Endothelial cell of umbilical vein (primary cell): Measurements from ENCODE around the gene DGCR8. TPM values are rescaled to one million over a fixed set of nuclear protein-coding genes. Genes with fewer than 3 reads are reported as not detected.

Source experiments
- BruUV-seq: library from RNA; stranded (reverse); fragments of 400-500 nt; replicated peaks from 2 replicates; lab custom pipeline; 2021; lab: Mats Ljungman, UMichigan
- CTCF ChIA-PET: fragments of 300-600, 350-600 bp; sonication (Branson Sonifier 250); formaldehyde crosslinking; loops from one replicate; lab custom pipeline; 2021; ENCODE audit warnings: antibody characterized with exemption, inconsistent platforms; lab: Charles Lee
- POLR2A ChIA-PET: fragments of 300-600, 350-600 bp; sonication (Branson Sonifier 250); formaldehyde crosslinking; loops from one replicate; lab custom pipeline; 2021; ENCODE audit warnings: antibody characterized with exemption, inconsistent platforms; lab: Charles Lee
- DNase-seq: peaks from one replicate; pipeline ENCODE4 v3.0.0-alpha.2; 2011; ENCODE audit warnings: low read depth, low spot score
- FAIRE-seq: peaks from 2 replicates; lab custom pipeline; 2011; peaks lifted over from hg19 to GRCh38; lab: Jason Lieb, UNC
- H2AFZ ChIP-seq: 2 replicates; pipeline ENCODE4 v1.6.0; 2012; ENCODE audit warnings: low read depth, low read length, control low read depth, inconsistent platforms
- H3K27ac ChIP-seq: 2 replicates; pipeline ENCODE4 v1.5.1; 2011; ENCODE audit warnings: low read depth, mild to moderate bottlenecking, control low read depth, low read length, moderate library complexity; ENCODE audit not compliant: insufficient read depth
- H3K27me3 ChIP-seq, 2 experiments: 2 replicates each; pipeline versions ENCODE4 v1.6.0 to v1.6.1; 2011; ENCODE audit warnings: low read length in 2 of 2, mixed read lengths in 1 of 2; ENCODE audit not compliant: control insufficient read depth in 2 of 2, insufficient read depth in 2 of 2
- H3K36me3 ChIP-seq, 2 experiments: 2 replicates in 1 of 2; 3 replicates in 1 of 2; pipeline ENCODE4 v1.5.1; 2011; ENCODE audit warnings: low read length in 2 of 2, mild to moderate bottlenecking in 1 of 2, moderate library complexity in 1 of 2; ENCODE audit not compliant: control insufficient read depth in 2 of 2, insufficient read depth in 2 of 2; ENCODE audit errors: extremely low read depth in 1 of 2
- H3K4me1 ChIP-seq: 3 replicates; pipeline ENCODE4 v1.5.1; 2011; ENCODE audit warnings: mild to moderate bottlenecking, low read length; ENCODE audit not compliant: control insufficient read depth, insufficient read depth; ENCODE audit errors: extremely low read depth
- H3K4me2 ChIP-seq: 2 replicates; pipeline ENCODE4 v1.6.1; 2011; ENCODE audit warnings: low read length, control low read depth, mixed read lengths; ENCODE audit not compliant: insufficient read depth
- H3K4me3 ChIP-seq, 3 experiments: fragments of 200-600 bp in 1 of 3; sonication (generic), shearing (Covaris generic) in 1 of 3; replicated peaks in 1 of 3; 2 replicates each; pipeline ENCODE4 v1.5.1; 2011 to 2016; ENCODE audit warnings: control low read depth in 3 of 3, low read length in 3 of 3, mild to moderate bottlenecking in 2 of 3, inconsistent platforms in 1 of 3, low read depth in 1 of 3, moderate library complexity in 1 of 3; ENCODE audit not compliant: insufficient read depth in 1 of 3
- H3K79me2 ChIP-seq: 2 replicates; pipeline ENCODE4 v1.6.0; 2012; ENCODE audit warnings: low read length, inconsistent platforms; ENCODE audit not compliant: control insufficient read depth, insufficient read depth
- H3K9ac ChIP-seq: replicated peaks from 2 replicates; pipeline ENCODE3; 2011; ENCODE audit warnings: low read length, control low read depth; ENCODE audit not compliant: insufficient read depth; ENCODE audit errors: extremely low read depth
- H3K9me1 ChIP-seq: replicated peaks from 3 replicates; pipeline ENCODE4 v1.6.0; 2011; ENCODE audit warnings: mild to moderate bottlenecking, low read length; ENCODE audit not compliant: control insufficient read depth, insufficient read depth; ENCODE audit errors: extremely low read depth
- H3K9me3 ChIP-seq: replicated peaks from 2 replicates; pipeline ENCODE4 v1.5.1; 2012; ENCODE audit warnings: low read length, inconsistent platforms; ENCODE audit not compliant: control insufficient read depth, insufficient read depth
- H4K20me1 ChIP-seq: replicated peaks from 2 replicates; pipeline ENCODE3; 2011; ENCODE audit warnings: mild to moderate bottlenecking, low read length; ENCODE audit not compliant: control insufficient read depth, insufficient read depth; ENCODE audit errors: extremely low read depth
- EZH2 ChIP-seq: IDR thresholded peaks from 2 replicates; pipeline ENCODE4 v1.6.1; 2012; ENCODE audit warnings: borderline replicate concordance, low read depth, mild to moderate bottlenecking, moderate library complexity, low read length, inconsistent platforms; ENCODE audit not compliant: severe bottlenecking
- FOS ChIP-seq: IDR thresholded peaks from 2 replicates; pipeline ENCODE4 v1.6.1; 2011; ENCODE audit warnings: mild to moderate bottlenecking, low read length, moderate library complexity, borderline replicate concordance; ENCODE audit not compliant: insufficient read depth
- GATA2 ChIP-seq: IDR thresholded peaks from 2 replicates; pipeline ENCODE4 v1.7.0; 2011; ENCODE audit warnings: low read depth, mild to moderate bottlenecking, moderate library complexity, mixed read lengths, low read length; ENCODE audit not compliant: insufficient read length, insufficient read depth
- JUN ChIP-seq: IDR thresholded peaks from 2 replicates; pipeline ENCODE4 v1.6.1; 2011; ENCODE audit warnings: borderline replicate concordance, low read depth; ENCODE audit not compliant: insufficient read length, insufficient read depth
- MYC ChIP-seq: IDR thresholded peaks from one replicate; pipeline ENCODE4 v1.6.1; 2011; ENCODE audit warnings: mild to moderate bottlenecking, low read depth, low read length
- POLR2A ChIP-seq: IDR thresholded peaks from 2 replicates; pipeline ENCODE4 v1.6.1; 2012; ENCODE audit warnings: low read depth, mild to moderate bottlenecking, control low read depth, low read length
- POLR2AphosphoS5 ChIP-seq: IDR thresholded peaks from 2 replicates; pipeline ENCODE4 v1.6.1; 2012; ENCODE audit warnings: low read depth, mild to moderate bottlenecking, control low read depth, low read length, moderate library complexity; ENCODE audit not compliant: insufficient read depth
- dilution Hi-C: fragments of 300-500 bp; cut with MboI; formaldehyde crosslinking; loops from one replicate; pipeline ENCODE4 v1.15.0; 2019; ENCODE audit warnings: low sequenced_read_pairs; ENCODE audit not compliant: extremely low pct_ligation_motif_present
- intact Hi-C: fragments of 100-400 bp; cut with micrococcal nuclease; formaldehyde crosslinking; loops from one replicate; pipeline ENCODE4 v1.10.0; 2022
- polyA plus RNA-seq, 4 experiments: library from polyadenylated mRNA; depleted of rRNA in 3 of 4; stranded (reverse) in 3 of 4; unstranded in 1 of 4; fragments of >200 nt; gene quantifications; 2 replicates each; pipeline versions ENCODE4 v1.2.1 to v1.2.3, GENCODE V29; 2011 to 2012; ENCODE audit warnings: missing spikeins in 1 of 4
- total RNA-seq: library from RNA; stranded (reverse); gene quantifications from 2 replicates; pipeline ENCODE4 v1.2.3, GENCODE V29; 2021
- TF ChIP-seq, protein P1 (sequence below), 2 donors: IDR thresholded peaks; 1 replicate in 1 of 2; 2 replicates in 1 of 2; pipeline ENCODE4 v1.5.1; 2011; ENCODE audit warnings: low read length in 2 of 2, mild to moderate bottlenecking in 2 of 2, moderate library complexity in 2 of 2, control low read depth in 1 of 2, inconsistent platforms in 1 of 2, low read depth in 1 of 2; ENCODE audit not compliant: insufficient read depth in 1 of 2; ENCODE audit errors: extremely low read depth in 1 of 2
- TF ChIP-seq, protein P2 (sequence below): IDR thresholded peaks from 2 replicates; pipeline ENCODE4 v1.6.1; 2011; ENCODE audit not compliant: insufficient read depth, insufficient read length

DGCR8 gene
- total and polyA plus RNA-seq, 2 donors (not counting 3 experiments of a cell fraction or from before 2014, with no cell fraction given): 32.7 to 64.2 TPM

DNA sequence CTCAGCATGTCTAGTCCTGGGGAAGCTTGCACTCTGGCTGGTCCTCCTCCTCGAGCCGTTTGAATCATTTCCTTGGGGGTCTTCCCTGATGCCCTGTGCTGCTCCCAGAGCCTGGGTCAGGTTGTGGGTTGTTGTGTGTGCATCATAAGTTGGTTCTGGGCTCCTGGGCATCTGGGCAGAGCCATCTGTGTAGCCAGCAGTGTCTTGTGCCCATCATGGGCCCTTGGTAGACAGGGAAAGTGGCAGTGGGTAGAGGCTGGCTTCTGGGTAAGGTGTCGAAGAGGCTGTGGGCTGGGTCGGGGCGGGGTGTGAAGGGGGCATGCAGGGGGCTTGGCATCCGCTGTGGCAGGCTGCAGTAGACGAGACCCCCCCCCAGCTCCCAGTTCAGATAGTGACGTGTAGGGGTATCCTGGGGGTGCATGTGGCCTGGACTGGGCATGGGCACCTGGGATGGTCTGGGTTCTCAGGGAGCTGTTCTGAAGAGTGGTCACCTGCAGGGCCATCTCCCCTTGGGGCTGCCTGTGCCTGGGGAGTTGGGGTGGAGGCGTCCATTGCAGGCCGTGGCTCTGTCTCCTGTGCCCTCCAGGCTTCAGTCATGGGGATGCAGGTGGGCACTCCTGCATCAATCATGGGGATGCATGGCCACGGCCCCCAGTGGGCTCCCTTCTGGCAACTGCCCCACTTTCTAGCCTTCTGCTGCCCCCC is 44.2 kb downstream of the DGCR8 start:
- H4K20me1 ChIP-seq: no peaks in the 10 kb centered on the region

More for the DNA sequence above, 44.2 kb downstream of the DGCR8 start:
- CTCF ChIA-PET: no interaction called here
- dilution Hi-C loops: no loop called here
- Histone ChIP-seq H3K79me2 (peaks cover 45% of the 10 kb centered on the region), H3K4me2 (no peak overlapping the region), H3K9me1 (no peaks in the 10 kb centered on the region), H3K27ac (no peak overlapping the region), H3K27me3 (no peaks in the 10 kb centered on the region), H3K9ac (no peak overlapping the region), H3K4me1 (peaks cover 2% of the 10 kb centered on the region), H3K9me3 (no peaks in the 10 kb centered on the region), H3K36me3 (peaks cover 9 to 38% of the 10 kb centered on the region in 2 experiments), H3K4me3 (no peak overlapping the region), H2AFZ (no peak overlapping the region)
- no peak for TF ChIP-seq EZH2
- no peak for TF ChIP-seq MYC
- TF ChIP-seq, protein P1, sequence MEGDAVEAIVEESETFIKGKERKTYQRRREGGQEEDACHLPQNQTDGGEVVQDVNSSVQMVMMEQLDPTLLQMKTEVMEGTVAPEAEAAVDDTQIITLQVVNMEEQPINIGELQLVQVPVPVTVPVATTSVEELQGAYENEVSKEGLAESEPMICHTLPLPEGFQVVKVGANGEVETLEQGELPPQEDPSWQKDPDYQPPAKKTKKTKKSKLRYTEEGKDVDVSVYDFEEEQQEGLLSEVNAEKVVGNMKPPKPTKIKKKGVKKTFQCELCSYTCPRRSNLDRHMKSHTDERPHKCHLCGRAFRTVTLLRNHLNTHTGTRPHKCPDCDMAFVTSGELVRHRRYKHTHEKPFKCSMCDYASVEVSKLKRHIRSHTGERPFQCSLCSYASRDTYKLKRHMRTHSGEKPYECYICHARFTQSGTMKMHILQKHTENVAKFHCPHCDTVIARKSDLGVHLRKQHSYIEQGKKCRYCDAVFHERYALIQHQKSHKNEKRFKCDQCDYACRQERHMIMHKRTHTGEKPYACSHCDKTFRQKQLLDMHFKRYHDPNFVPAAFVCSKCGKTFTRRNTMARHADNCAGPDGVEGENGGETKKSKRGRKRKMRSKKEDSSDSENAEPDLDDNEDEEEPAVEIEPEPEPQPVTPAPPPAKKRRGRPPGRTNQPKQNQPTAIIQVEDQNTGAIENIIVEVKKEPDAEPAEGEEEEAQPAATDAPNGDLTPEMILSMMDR (IDR thresholded peaks at IDR 0.05; ENCODE audit: extremely low read depth in 1 of 2, insufficient read depth in 1 of 2, low read depth in 1 of 2, low read length in 2 of 2): no peak
- no peak for TF ChIP-seq POLR2AphosphoS5
- no peak for TF ChIP-seq POLR2A
- TF ChIP-seq JUN: no peak
- no peak for TF ChIP-seq FOS
- TF ChIP-seq GATA2: no peak
- TF ChIP-seq, protein P2, sequence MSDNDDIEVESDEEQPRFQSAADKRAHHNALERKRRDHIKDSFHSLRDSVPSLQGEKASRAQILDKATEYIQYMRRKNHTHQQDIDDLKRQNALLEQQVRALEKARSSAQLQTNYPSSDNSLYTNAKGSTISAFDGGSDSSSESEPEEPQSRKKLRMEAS: no peak
- POLR2A ChIA-PET: no interaction called here
- FAIRE-seq (no peak), DNase-seq (no peak)
- intact Hi-C loops: no loop called here
- no TSS peak for BruUV-seq
